Esophagus squamous epithelium (tissue), 5 donors: ENCODE data around the gene YIF1A. TPM values are rescaled to one million over a fixed set of nuclear protein-coding genes. Genes with fewer than 3 reads are reported as not detected.

Experiments
- DNase-seq: peaks from one replicate; lab custom pipeline; 2025; lab: John Stamatoyannopoulos, UW
- H3K27ac ChIP-seq, 4 donors: fragments of 200-600 bp; sonication (generic); one replicate each; pipeline ENCODE4 v1.5.1; 2016 to 2019; ENCODE audit warnings: mild to moderate bottlenecking in 1 of 4
- H3K27me3 ChIP-seq, 4 donors: fragments of 200-600 bp; sonication (generic); 1 replicate in 3 of 4; 2 replicates in 1 of 4; pipeline versions ENCODE4 v1.5.1 to v1.6.0; 2017 to 2021; ENCODE audit warnings: antibody characterized with exemption in 1 of 4
- H3K36me3 ChIP-seq, 3 donors: fragments of 200-600 bp; sonication (generic); one replicate each; pipeline ENCODE4 v1.5.1; 2016 to 2019
- H3K4me1 ChIP-seq, 3 donors: fragments of 200-600 bp; sonication (generic); one replicate each; pipeline ENCODE4 v1.5.1; 2017 to 2019
- H3K4me3 ChIP-seq, 4 donors: fragments of 200-600 bp; sonication (generic); 1 replicate in 3 of 4; 2 replicates in 1 of 4; pipeline ENCODE4 v1.5.1; 2016 to 2019; ENCODE audit warnings: mild to moderate bottlenecking in 2 of 4, moderate library complexity in 1 of 4
- H3K9me3 ChIP-seq, 3 donors: fragments of 200-600 bp; sonication (generic); one replicate each; pipeline ENCODE4 v1.5.1; 2016 to 2019
- CTCF ChIP-seq, 6 experiments: fragments of 450-650 bp in 4 of 6; fragments of 200-600 bp in 2 of 6; sonication (generic) in 2 of 6; IDR thresholded peaks; one replicate each; pipeline ENCODE4 v1.5.1; 2016 to 2019; ENCODE audit warnings: antibody characterized with exemption in 6 of 6, mild to moderate bottlenecking in 4 of 6, moderate library complexity in 4 of 6
- POLR2A ChIP-seq, 4 donors: fragments of 450-650 bp; IDR thresholded peaks; one replicate each; pipeline ENCODE4 v1.6.1; 2017; ENCODE audit warnings: antibody characterized with exemption in 4 of 4, mild to moderate bottlenecking in 4 of 4, moderate library complexity in 3 of 4
- WGBS, 2 donors: methylation state at CpG; one replicate each; pipeline ENCODE4 v1.1.5; 2018; 5-methylcytosine and 5-hydroxymethylcytosine counted together
- intact Hi-C: fragments of 100-400 bp; cut with DNase I; formaldehyde crosslinking; loops from one replicate; pipeline ENCODE4 v1.15.0; 2022
- total RNA-seq, 4 donors: library from RNA; depleted of rRNA; stranded (reverse); fragments of >200 nt; gene quantifications; one replicate each; pipeline ENCODE4 v1.1.0, GENCODE V29; 2016
- donor health status: DM: yes; HTN: yes; CAD: no.

Gene YIF1A
- total RNA-seq, 4 donors from 2014 or later, result 51.9 to 71.9 (median 63.8) TPM

GRCh38 chr11:66287889-66288670, 863 bp downstream of the YIF1A start:
- H3K4me3 ChIP-seq, result peak overlapping the region; percentile 60 to 99 (median 82)
- intact Hi-C loops, result loop anchor here (10.0 kb wide), 1 partner anchor 63 kb away; no protein-coding TSS in a partner anchor
- H3K9me3 ChIP-seq, result no peaks in the 10 kb centered on the region
- peak overlapping the region; percentile 91 to 99 (median 96) for H3K27ac ChIP-seq
- peaks cover 0 to 46% (median 3%) of the 10 kb centered on the region in 3 donors for H3K36me3 ChIP-seq
- TF ChIP-seq POLR2A (IDR thresholded peaks at IDR 0.05) (no peak), CTCF (IDR thresholded peaks at IDR 0.05) (no peak)
- H3K27me3 ChIP-seq, result peaks cover 6 to 28% (median 10%) of the 10 kb centered on the region in 4 donors
- DNase-seq, result no peak
- H3K4me1 ChIP-seq, result peaks cover 24 to 55% (median 26%) of the 10 kb centered on the region in 3 donors
- 19 to 29% methylated on average over 7 to 10 of the region's 20 CpGs for WGBS, 2 donors

- intact Hi-C loops, result loop anchor here (10.0 kb wide), 1 partner anchor 63 kb away; no protein-coding TSS in a partner anchor
- TF ChIP-seq CTCF (IDR thresholded peaks at IDR 0.05), result no peak
- no peak for TF ChIP-seq POLR2A (IDR thresholded peaks at IDR 0.05)
- DNase-seq, result no peak
- H3K9me3 ChIP-seq, result no peaks in the 10 kb centered on the region
- H3K4me3 ChIP-seq, result peak overlapping the region in 1 of 4 donors; percentile 78
- H3K36me3 ChIP-seq, result peaks cover 0 to 47% (median 3%) of the 10 kb centered on the region in 3 donors
- H3K27me3 ChIP-seq, result peaks cover 5 to 21% (median 5%) of the 10 kb centered on the region in 4 donors
- H3K4me1 ChIP-seq, result peaks cover 23 to 59% (median 29%) of the 10 kb centered on the region in 3 donors
- no peak overlapping the region for H3K27ac ChIP-seq
- WGBS, 2 donors, result 69 to 70% methylated on average over 6 to 8 of the region's 10 CpGs
These were observed 1.6 kb downstream of the YIF1A start for GRCh38 chr11:66287211-66287888.

GRCh38 chr11:66286699-66287098, 2.2 kb downstream of the YIF1A start:
- Histone ChIP-seq H3K27me3 (peaks cover 0 to 14% (median 0%) of the 10 kb centered on the region in 4 donors), H3K27ac (no peak overlapping the region), H3K4me3 (no peak overlapping the region), H3K36me3 (peaks cover 0 to 47% (median 3%) of the 10 kb centered on the region in 3 donors), H3K4me1 (peaks cover 18 to 58% (median 23%) of the 10 kb centered on the region in 3 donors), H3K9me3 (no peaks in the 10 kb centered on the region)
- TF ChIP-seq CTCF (IDR thresholded peaks at IDR 0.05) (no peak), POLR2A (IDR thresholded peaks at IDR 0.05) (no peak)
- intact Hi-C loops, result loop anchor here (10.0 kb wide), 1 partner anchor 62 kb away; no protein-coding TSS in a partner anchor
- 92% methylated on average over 3 of the region's 5 CpGs; no CpG with 5 or more reads in 1 of the 2 donors for WGBS, 2 donors
- no peak for DNase-seq

GRCh38 chr11:66285250-66285947, 3.5 kb downstream of the YIF1A start:
- DNase-seq, result no peak
- H3K27ac ChIP-seq, result no peak overlapping the region
- peaks cover 18 to 51% (median 23%) of the 10 kb centered on the region in 3 donors for H3K4me1 ChIP-seq
- no peaks in the 10 kb centered on the region for H3K9me3 ChIP-seq
- peaks cover 0 to 47% (median 3%) of the 10 kb centered on the region in 3 donors for H3K36me3 ChIP-seq
- no peak overlapping the region for H3K4me3 ChIP-seq
- TF ChIP-seq CTCF (IDR thresholded peaks at IDR 0.05), result no peak
- TF ChIP-seq POLR2A (IDR thresholded peaks at IDR 0.05), result no peak
- intact Hi-C loops, result loop anchor here (10.0 kb wide), 1 partner anchor 61 kb away; no protein-coding TSS in a partner anchor
- 80 to 89% methylated on average over 5 to 13 of the region's 13 CpGs for WGBS, 2 donors
- peaks cover 0 to 2% (median 0%) of the 10 kb centered on the region in 4 donors for H3K27me3 ChIP-seq
